GM12878 (cell line): ENCODE results near the gene CACNB3. TPM values are rescaled to one million over a fixed set of nuclear protein-coding genes. Genes with fewer than 3 reads are reported as not detected.

Experiments used
- ATAC-seq: fragments of 200-7000 bp; cut with Tn5 transposase; 3 replicates; pipeline ENCODE4 v1.9.1; 2020; ENCODE audit warnings: mild to moderate bottlenecking, moderate library complexity
- BruUV-seq: library from RNA; stranded (reverse); fragments of 400-500 nt; replicated peaks from 2 replicates; lab custom pipeline; 2021; lab: Mats Ljungman, UMichigan
- CTCF ChIA-PET: fragments of 300-600 bp; sonication (Branson Sonifier 250); formaldehyde crosslinking; extraction: SDS; loops from one replicate; lab custom pipeline; 2021; ENCODE audit warnings: inconsistent platforms; lab: Yijun Ruan, JAX
- POLR2A ChIA-PET: fragments of 350-600 bp; formaldehyde crosslinking; extraction: SDS; loops from one replicate; lab custom pipeline; 2021; ENCODE audit warnings: inconsistent platforms; lab: Charles Lee
- RAD21 ChIA-PET: fragments of 300-600 bp; sonication (Branson Sonifier 250); formaldehyde crosslinking; loops from one replicate; lab custom pipeline; 2023; ENCODE audit warnings: antibody characterized with exemption; ENCODE audit not compliant: unreplicated experiment; lab: Charles Lee
- SMC1A ChIA-PET: fragments of 300-600 bp; sonication (Branson Sonifier 250); formaldehyde crosslinking; loops from one replicate; lab custom pipeline; 2023; ENCODE audit not compliant: unreplicated experiment, uncharacterized antibody; lab: Charles Lee
- DNase-seq: peaks from one replicate; pipeline ENCODE4 v3.0.0-alpha.2; 2011; ENCODE audit warnings: low read depth, low spot score
- FAIRE-seq: peaks from 3 replicates; lab custom pipeline; 2011; peaks lifted over from hg19 to GRCh38; lab: Jason Lieb, UNC
- H2AFZ ChIP-seq: 2 replicates; pipeline ENCODE4 v1.6.0; 2011; ENCODE audit warnings: low read depth, low read length, control low read depth; ENCODE audit not compliant: control insufficient read depth
- H3K27ac ChIP-seq: 2 replicates; pipeline ENCODE4 v1.5.1; 2011; ENCODE audit warnings: control low read depth; ENCODE audit not compliant: control insufficient read depth, insufficient read depth
- H3K27me3 ChIP-seq, 2 experiments: replicated peaks in 1 of 2; 2 replicates each; pipeline versions ENCODE4 v1.6.0 to v1.6.1; 2011; ENCODE audit warnings: low read length in 1 of 2; ENCODE audit not compliant: control insufficient read depth in 2 of 2, insufficient read depth in 2 of 2
- H3K36me3 ChIP-seq, 2 experiments: 2 replicates each; pipeline ENCODE4 v1.5.1; 2011; ENCODE audit warnings: low read length in 1 of 2; ENCODE audit not compliant: control insufficient read depth in 2 of 2, insufficient read depth in 2 of 2
- H3K4me1 ChIP-seq: 2 replicates; pipeline ENCODE4 v1.6.1; 2011; ENCODE audit warnings: mild to moderate bottlenecking, low read length, moderate library complexity, mixed read lengths; ENCODE audit not compliant: control insufficient read depth, insufficient read depth
- H3K4me2 ChIP-seq: 2 replicates; pipeline ENCODE4 v1.6.0; 2011; ENCODE audit warnings: control low read depth; ENCODE audit not compliant: control insufficient read depth, insufficient read depth
- H3K4me3 ChIP-seq: fragments of 200-600 bp; sonication (generic); 2 replicates; pipeline ENCODE4 v1.5.1; 2016
- H3K79me2 ChIP-seq: 2 replicates; pipeline ENCODE4 v1.6.0; 2011; ENCODE audit warnings: low read length; ENCODE audit not compliant: control insufficient read depth, insufficient read depth
- H3K9ac ChIP-seq: 2 replicates; pipeline ENCODE4 v1.8.0; 2011; ENCODE audit warnings: low read length, control low read depth, mixed read lengths; ENCODE audit not compliant: control insufficient read depth, insufficient read depth
- H3K9me3 ChIP-seq: replicated peaks from 3 replicates; pipeline ENCODE4 v1.5.1; 2011; ENCODE audit warnings: mild to moderate bottlenecking, low read length; ENCODE audit not compliant: control insufficient read depth, insufficient read depth
- H4K20me1 ChIP-seq: 2 replicates; pipeline ENCODE4 v1.6.0; 2011; ENCODE audit not compliant: control insufficient read depth, insufficient read depth
- CTCF ChIP-seq, 3 experiments: IDR thresholded peaks in 2 of 3; conservative IDR thresholded peaks in 1 of 3; 2 replicates each; pipeline ENCODE4 v1.5.1; 2011; ENCODE audit warnings: low read depth in 3 of 3, low read length in 3 of 3, mild to moderate bottlenecking in 3 of 3, control low read depth in 2 of 3, moderate library complexity in 2 of 3, inconsistent platforms in 1 of 3, mixed read lengths in 1 of 3; ENCODE audit not compliant: control insufficient read depth in 2 of 3, insufficient read depth in 1 of 3; ENCODE audit errors: extremely low read depth in 1 of 3
- DPF2 ChIP-seq: fragments of 450-650 bp; IDR thresholded peaks from 2 replicates; pipeline ENCODE4 v1.6.1; 2017; ENCODE audit warnings: mild to moderate bottlenecking
- FOXM1 ChIP-seq: IDR thresholded peaks from 2 replicates; pipeline ENCODE4 v1.6.1; 2012; ENCODE audit warnings: low read depth, mild to moderate bottlenecking, inconsistent platforms, low read length, moderate library complexity
- IKZF1 ChIP-seq: fragments of 450-650 bp; conservative IDR thresholded peaks from 2 replicates; pipeline ENCODE4 v1.6.1; 2017; ENCODE audit warnings: antibody characterized with exemption, mild to moderate bottlenecking
- NBN ChIP-seq: fragments of 450-650 bp; IDR thresholded peaks from 2 replicates; pipeline ENCODE4 v1.6.1; 2016
- RAD21 ChIP-seq: IDR thresholded peaks from 2 replicates; pipeline ENCODE4 v1.6.1; 2011; ENCODE audit warnings: mild to moderate bottlenecking, low read depth, low read length, moderate library complexity; ENCODE audit not compliant: insufficient read depth
- SMAD1 ChIP-seq: fragments of 450-650 bp; IDR thresholded peaks from 2 replicates; pipeline ENCODE4 v1.6.1; 2018; ENCODE audit warnings: mild to moderate bottlenecking, low read depth; ENCODE audit not compliant: partially characterized antibody
- SMC3 ChIP-seq: IDR thresholded peaks from 2 replicates; pipeline ENCODE4 v1.6.1; 2011; ENCODE audit warnings: low read length, improper control_type of control experiment, borderline replicate concordance
- TBL1XR1 ChIP-seq: IDR thresholded peaks from 2 replicates; pipeline ENCODE4 v1.6.1; 2012; ENCODE audit warnings: low read depth, low read length, improper control_type of control experiment
- YY1 ChIP-seq: IDR thresholded peaks from 2 replicates; pipeline ENCODE4 v1.6.1; 2011; ENCODE audit warnings: low read depth, mild to moderate bottlenecking, low read length
- ZBTB11 ChIP-seq: fragments of 450-650 bp; formaldehyde crosslinking; IDR thresholded peaks from 2 replicates; pipeline ENCODE4 v1.5.0; 2022; ENCODE audit warnings: mild to moderate bottlenecking, missing genetic modification characterization
- ZNF384 ChIP-seq: IDR thresholded peaks from 2 replicates; pipeline ENCODE4 v1.6.1; 2012; ENCODE audit warnings: low read depth, mild to moderate bottlenecking, low read length, improper control_type of control experiment, borderline replicate concordance
- WGBS: methylation state at CpG from one replicate; pipeline ENCODE4 v1.1.6; 2016; ENCODE audit warnings: low lambda C conversion rate; ENCODE audit not compliant: insufficient replicate concordance, insufficient coverage; ENCODE audit errors: missing lambda C conversion rate; 5-methylcytosine and 5-hydroxymethylcytosine counted together
- in situ Hi-C: fragments of 300-500 bp; cut with MboI; formaldehyde crosslinking; loops from 9 replicates; pipeline ENCODE4 v1.14.3; 2018; ENCODE audit warnings: mixed read lengths
- intact Hi-C: fragments of 100-400 bp; cut with micrococcal nuclease; formaldehyde crosslinking; loops from one replicate; pipeline ENCODE4 v1.14.2; 2022; ENCODE audit not compliant: unreplicated experiment
- polyA plus RNA-seq, 11 experiments: library from polyadenylated mRNA; depleted of rRNA in 4 of 11; unstranded in 6 of 11; stranded (reverse) in 5 of 11; fragments of >200 nt; fragmentation: Nextera tagmentation in 4 of 11; fragmentation: Illumina TruSeq in 1 of 11; extraction: Ambion mirVana in 4 of 11; extraction: Trizol in 1 of 11; gene quantifications; 1 replicate in 1 of 11; 2 replicates in 10 of 11; pipeline versions ENCODE4 v1.2.1 to v1.2.3, GENCODE V29; 2011 to 2016; ENCODE audit warnings: inconsistent platforms in 2 of 11, missing spikeins in 2 of 11, low read depth in 1 of 11
- total RNA-seq, 4 experiments: library from RNA; depleted of rRNA in 3 of 4; stranded (reverse); fragments of >200 nt in 3 of 4; fragmentation: Illumina TruSeq in 1 of 4; extraction: Trizol in 1 of 4; gene quantifications; 2 replicates each; pipeline versions ENCODE4 v1.2.1 to v1.2.3, GENCODE V29; 2013 to 2021
- TF ChIP-seq, protein P1 (sequence below): fragments of 450-650 bp; IDR thresholded peaks from 2 replicates; pipeline ENCODE4 v1.6.1; 2017; ENCODE audit warnings: antibody characterized with exemption, mild to moderate bottlenecking, moderate library complexity

The CACNB3 gene
- total and polyA plus RNA-seq, 10 of the 15 experiments (the other 5 are each of a cell fraction or from before 2014, with no cell fraction given), result 0.78 to 5.0 (median 1.7) TPM

GRCh38 chr12:48795550-48796455 is 22.5 kb upstream of the CACNB3 start:
- POLR2A ChIA-PET, result interaction anchor here (1.6 to 2.1 kb wide), 2 partner anchors 42 kb away, joined by 8 to 11 read pairs; no protein-coding TSS in a partner anchor
- H2AFZ ChIP-seq, result no peak overlapping the region
- FAIRE-seq, result peak; percentile 91
- no peak overlapping the region for H3K4me3 ChIP-seq
- no peaks in the 10 kb centered on the region for H3K36me3 ChIP-seq
- H3K27ac ChIP-seq, result no peak overlapping the region
- SMC1A ChIA-PET, result interaction anchor here (0.8 to 6.6 kb wide), 24 partner anchors 11 to 253 kb away, joined by 3 to 182 read pairs (median 4); partner anchors contain the start of gene KANSL2
- 4% methylated on average over 12 of the region's 12 CpGs for WGBS
- CTCF ChIA-PET, result interaction anchor here (0.7 to 12.2 kb wide), 25 partner anchors 11 to 598 kb away, joined by 3 to 405 read pairs (median 5); partner anchors contain the start of genes CACNB3 and DDX23
- peak; percentile 88 for ATAC-seq
- RAD21 ChIA-PET, result interaction anchor here (0.6 to 6.3 kb wide), 19 partner anchors 9 to 255 kb away, joined by 3 to 158 read pairs (median 5); partner anchors contain the start of gene DDX23
- H4K20me1 ChIP-seq, result no peaks in the 10 kb centered on the region
- no TSS peak for BruUV-seq
- no peak overlapping the region for H3K9ac ChIP-seq
- no peaks in the 10 kb centered on the region for H3K4me1 ChIP-seq
- no peak overlapping the region for H3K4me2 ChIP-seq
- H3K27me3 ChIP-seq, result no peaks in the 10 kb centered on the region; a peak in 1 of 4 replicates
- DNase-seq, result peak; percentile 16
- H3K9me3 ChIP-seq, result no peaks in the 10 kb centered on the region
- no peaks in the 10 kb centered on the region for H3K79me2 ChIP-seq
- in situ Hi-C loops (loop anchor here (5.0 to 10.0 kb wide), 2 partner anchors 44 to 251 kb away; no protein-coding TSS in a partner anchor), intact Hi-C loops (loop anchor here (1.0 to 10.0 kb wide), 3 partner anchors 43 to 251 kb away; no protein-coding TSS in a partner anchor)
- TF ChIP-seq IKZF1 (peak; percentile 36; the same call in 1 of the 2 replicates), NBN (peak; percentile 41; the same call in 1 of the 2 replicates), RAD21 (peak; percentile 97), CTCF (IDR thresholded peaks at IDR 0.05 in 2 of 3, conservative IDR thresholded peaks at IDR 0.05 in 1 of 3; ENCODE audit: control insufficient read depth in 2 of 3, extremely low read depth in 1 of 3, insufficient read depth in 1 of 3, low read depth in 3 of 3, low read length in 3 of 3) (peak; percentile 93 to 95 (median 95)), FOXM1 (0 out of 2 replicates have a peak, but pooled peaks have one; percentile 38), SMC3 (peak; percentile 98), TBL1XR1 (0 out of 2 replicates have a peak, but pooled peaks have one; percentile 31), SMAD1 (no peak), DPF2 (no peak), YY1 (0 out of 2 replicates have a peak, but pooled peaks have one; percentile 39), ZNF384 (peak; percentile 73; the same call in 1 of the 2 replicates), ZBTB11 (CRISPR knock-in tag) (no peak)
- TF ChIP-seq, protein P1, sequence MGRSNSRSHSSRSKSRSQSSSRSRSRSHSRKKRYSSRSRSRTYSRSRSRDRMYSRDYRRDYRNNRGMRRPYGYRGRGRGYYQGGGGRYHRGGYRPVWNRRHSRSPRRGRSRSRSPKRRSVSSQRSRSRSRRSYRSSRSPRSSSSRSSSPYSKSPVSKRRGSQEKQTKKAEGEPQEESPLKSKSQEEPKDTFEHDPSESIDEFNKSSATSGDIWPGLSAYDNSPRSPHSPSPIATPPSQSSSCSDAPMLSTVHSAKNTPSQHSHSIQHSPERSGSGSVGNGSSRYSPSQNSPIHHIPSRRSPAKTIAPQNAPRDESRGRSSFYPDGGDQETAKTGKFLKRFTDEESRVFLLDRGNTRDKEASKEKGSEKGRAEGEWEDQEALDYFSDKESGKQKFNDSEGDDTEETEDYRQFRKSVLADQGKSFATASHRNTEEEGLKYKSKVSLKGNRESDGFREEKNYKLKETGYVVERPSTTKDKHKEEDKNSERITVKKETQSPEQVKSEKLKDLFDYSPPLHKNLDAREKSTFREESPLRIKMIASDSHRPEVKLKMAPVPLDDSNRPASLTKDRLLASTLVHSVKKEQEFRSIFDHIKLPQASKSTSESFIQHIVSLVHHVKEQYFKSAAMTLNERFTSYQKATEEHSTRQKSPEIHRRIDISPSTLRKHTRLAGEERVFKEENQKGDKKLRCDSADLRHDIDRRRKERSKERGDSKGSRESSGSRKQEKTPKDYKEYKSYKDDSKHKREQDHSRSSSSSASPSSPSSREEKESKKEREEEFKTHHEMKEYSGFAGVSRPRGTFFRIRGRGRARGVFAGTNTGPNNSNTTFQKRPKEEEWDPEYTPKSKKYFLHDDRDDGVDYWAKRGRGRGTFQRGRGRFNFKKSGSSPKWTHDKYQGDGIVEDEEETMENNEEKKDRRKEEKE, result no peak
